IPS DF 6.9 (cell line): ENCODE data around the gene ABHD11.
A peak's percentile ranks its signal among the peaks of the same experiment; 100 is the strongest.

Experiments used
- DNase-seq: peaks from one replicate; pipeline ENCODE4 v3.0.0-alpha.2; 2013; ENCODE audit warnings: low read depth, low spot score
- H3K27ac ChIP-seq: one replicate; pipeline ENCODE4 v1.5.1; 2013; ENCODE audit warnings: low read length, control low read depth
- H3K27me3 ChIP-seq: 2 replicates; pipeline ENCODE4 v1.6.1; 2013; ENCODE audit warnings: mild to moderate bottlenecking, low read length; ENCODE audit not compliant: control insufficient read depth, insufficient read depth
- H3K36me3 ChIP-seq: 2 replicates; pipeline ENCODE4 v1.6.1; 2013; ENCODE audit warnings: low read length; ENCODE audit not compliant: control insufficient read depth, insufficient read depth
- H3K4me1 ChIP-seq: 2 replicates; pipeline ENCODE4 v1.6.1; 2013; ENCODE audit warnings: low read length; ENCODE audit not compliant: control insufficient read depth, insufficient read depth
- H3K4me3 ChIP-seq: 2 replicates; pipeline ENCODE4 v1.5.1; 2013; ENCODE audit warnings: mild to moderate bottlenecking, low read length
- H3K9me3 ChIP-seq: 2 replicates; pipeline ENCODE4 v1.6.1; 2013; ENCODE audit warnings: low read length, inconsistent platforms; ENCODE audit not compliant: control insufficient read depth, insufficient read depth
- WGBS: extraction: QIAGEN DNeasy Blood & Tissue Kit; methylation state at CpG from one replicate; pipeline ENCODE4 v1.1.7; 2013; ENCODE audit warnings: mixed read lengths, missing lambda C conversion rate; ENCODE audit not compliant: insufficient read length, insufficient coverage; 5-methylcytosine and 5-hydroxymethylcytosine counted together

Gene ABHD11

GRCh38 chr7:73769481-73770001, 30.9 kb upstream of the ABHD11 start:
- Histone ChIP-seq H3K27ac (no peak overlapping the region), H3K4me3 (peak overlapping the region; percentile 22; the same call in 1 of the 2 replicates), H3K9me3 (no peaks in the 10 kb centered on the region), H3K36me3 (no peaks in the 10 kb centered on the region; the same call in 1 of the 2 replicates), H3K27me3 (no peaks in the 10 kb centered on the region), H3K4me1 (peaks cover 5% of the 10 kb centered on the region)
- DNase-seq: no peak
- WGBS: no CpG with 5 or more reads among the region's 49 CpGs

GRCh38 chr7:73768641-73769480, 30.3 kb upstream of the ABHD11 start:
- Histone ChIP-seq H3K27ac (no peak overlapping the region), H3K27me3 (no peaks in the 10 kb centered on the region), H3K4me1 (peaks cover 5% of the 10 kb centered on the region), H3K4me3 (no peak overlapping the region; the same call in none of the 2 replicates), H3K9me3 (no peaks in the 10 kb centered on the region), H3K36me3 (no peaks in the 10 kb centered on the region; the same call in 1 of the 2 replicates)
- no peak for DNase-seq
- WGBS: no CpG with 5 or more reads among the region's 53 CpGs

- Histone ChIP-seq H3K9me3 (no peaks in the 10 kb centered on the region), H3K27me3 (no peaks in the 10 kb centered on the region), H3K36me3 (no peaks in the 10 kb centered on the region; the same call in 1 of the 2 replicates), H3K4me3 (no peak overlapping the region), H3K27ac (no peak overlapping the region), H3K4me1 (peaks cover 6% of the 10 kb centered on the region)
- DNase-seq: no peak
- WGBS: no CpG with 5 or more reads among the region's 17 CpGs
These were observed 28.1 kb upstream of the ABHD11 start for GRCh38 chr7:73766556-73767229.

- H3K4me3 ChIP-seq: no peak overlapping the region
- no peaks in the 10 kb centered on the region for H3K9me3 ChIP-seq
- no peak overlapping the region for H3K27ac ChIP-seq
- no peaks in the 10 kb centered on the region for H3K27me3 ChIP-seq
- no peaks in the 10 kb centered on the region for H3K36me3 ChIP-seq
- WGBS: no CpG with 5 or more reads among the region's 1 CpG
- H3K4me1 ChIP-seq: peaks cover 2% of the 10 kb centered on the region; the same call in 1 of the 2 replicates
- no peak for DNase-seq
These were observed 24.0 kb upstream of the ABHD11 start for GRCh38 chr7:73762659-73762999.

- H3K27me3 ChIP-seq: no peaks in the 10 kb centered on the region
- no peaks in the 10 kb centered on the region for H3K36me3 ChIP-seq
- H3K4me3 ChIP-seq: no peak overlapping the region
- peaks cover 2% of the 10 kb centered on the region; the same call in 1 of the 2 replicates for H3K4me1 ChIP-seq
- WGBS: no CpG with 5 or more reads among the region's 8 CpGs
- H3K9me3 ChIP-seq: no peaks in the 10 kb centered on the region
- DNase-seq: no peak
- no peak overlapping the region for H3K27ac ChIP-seq
These were observed 23.5 kb upstream of the ABHD11 start for GRCh38 chr7:73761854-73762658.

- DNase-seq: no peak
- H3K4me1 ChIP-seq: peaks cover 2% of the 10 kb centered on the region; the same call in 1 of the 2 replicates
- WGBS: no CpG with 5 or more reads among the region's 7 CpGs
- H3K27ac ChIP-seq: no peak overlapping the region
- no peak overlapping the region for H3K4me3 ChIP-seq
- no peaks in the 10 kb centered on the region for H3K9me3 ChIP-seq
- no peaks in the 10 kb centered on the region for H3K36me3 ChIP-seq
- H3K27me3 ChIP-seq: no peaks in the 10 kb centered on the region
These were observed 20.1 kb upstream of the ABHD11 start for GRCh38 chr7:73758581-73759138.

GRCh38 chr7:73749931-73750776, 11.6 kb upstream of the ABHD11 start:
- WGBS: no CpG with 5 or more reads among the region's 16 CpGs
- Histone ChIP-seq H3K27me3 (no peaks in the 10 kb centered on the region), H3K4me3 (no peak overlapping the region), H3K4me1 (no peaks in the 10 kb centered on the region), H3K36me3 (no peaks in the 10 kb centered on the region), H3K27ac (no peak overlapping the region), H3K9me3 (no peaks in the 10 kb centered on the region)
- DNase-seq: no peak

GRCh38 chr7:73746378-73746777, 7.8 kb upstream of the ABHD11 start:
- WGBS: no CpG with 5 or more reads among the region's 4 CpGs
- Histone ChIP-seq H3K36me3 (no peaks in the 10 kb centered on the region), H3K4me1 (peaks cover 11% of the 10 kb centered on the region; the same call in 1 of the 2 replicates), H3K9me3 (no peaks in the 10 kb centered on the region), H3K27me3 (no peaks in the 10 kb centered on the region), H3K4me3 (no peak overlapping the region), H3K27ac (no peak overlapping the region)
- no peak for DNase-seq

GRCh38 chr7:73742753-73743641, 4.4 kb upstream of the ABHD11 start:
- no peaks in the 10 kb centered on the region for H3K27me3 ChIP-seq
- no peak for DNase-seq
- peaks cover 11% of the 10 kb centered on the region; the same call in 1 of the 2 replicates for H3K4me1 ChIP-seq
- no peak overlapping the region; the same call in 1 of the 2 replicates for H3K4me3 ChIP-seq
- H3K36me3 ChIP-seq: no peaks in the 10 kb centered on the region
- H3K9me3 ChIP-seq: no peaks in the 10 kb centered on the region
- no CpG with 5 or more reads among the region's 35 CpGs for WGBS
- H3K27ac ChIP-seq: no peak overlapping the region
